Stomach (tissue), 9 donors: Measurements from ENCODE around the gene GRAMD1A. TPM values are rescaled to one million over a fixed set of nuclear protein-coding genes. Genes with fewer than 3 reads are reported as not detected.

ENCODE experiments used
- DNase-seq, 2 donors: peaks; one replicate each; pipeline versions ENCODE4 v3.0.0 to v3.0.0-alpha.2; 2013 to 2019
- H3K27ac ChIP-seq, 5 donors: fragments of 200-600 bp in 4 of 5; sonication (generic) in 4 of 5; one replicate each; pipeline ENCODE4 v1.5.1; 2013 to 2019; ENCODE audit warnings: mild to moderate bottlenecking in 1 of 5, moderate library complexity in 1 of 5
- H3K27me3 ChIP-seq, 3 donors: fragments of 200-600 bp; sonication (generic); one replicate each; pipeline ENCODE4 v1.5.1; 2017 to 2019; ENCODE audit warnings: mixed run types in 1 of 3
- H3K36me3 ChIP-seq, 4 donors: fragments of 200-600 bp; sonication (generic); 1 replicate in 3 of 4; 2 replicates in 1 of 4; pipeline ENCODE4 v1.5.1; 2016 to 2019
- H3K4me1 ChIP-seq, 4 donors: fragments of 200-600 bp; sonication (generic); one replicate each; pipeline ENCODE4 v1.5.1; 2016 to 2019
- H3K4me3 ChIP-seq, 4 donors: fragments of 200-600 bp; sonication (generic) in 3 of 4; one replicate each; pipeline ENCODE4 v1.5.1; 2016 to 2019; ENCODE audit warnings: mild to moderate bottlenecking in 1 of 4
- H3K9me3 ChIP-seq, 4 donors: fragments of 200-600 bp; sonication (generic); one replicate each; pipeline ENCODE4 v1.5.1; 2016 to 2019
- EP300 ChIP-seq: sonication (generic); formaldehyde crosslinking; IDR thresholded peaks from one replicate; pipeline ENCODE4 v1.6.1; 2017; ENCODE audit warnings: antibody characterized with exemption
- POLR2A ChIP-seq, 4 donors: fragments of 450-650 bp; IDR thresholded peaks; one replicate each; pipeline ENCODE4 v1.6.1; 2016; ENCODE audit warnings: antibody characterized with exemption in 4 of 4, control low read depth in 2 of 4, mild to moderate bottlenecking in 1 of 4, moderate library complexity in 1 of 4
- POLR2AphosphoS5 ChIP-seq, 3 donors: sonication (generic); formaldehyde crosslinking; IDR thresholded peaks; one replicate each; pipeline ENCODE4 v1.6.1; 2016; ENCODE audit warnings: antibody characterized with exemption in 3 of 3
- WGBS, 5 donors: extraction: QIAGEN DNeasy Blood & Tissue Kit in 3 of 5; methylation state at CpG; one replicate each; pipeline versions ENCODE4 v1.1.5 to v1.1.7; 2013 to 2018; 5-methylcytosine and 5-hydroxymethylcytosine counted together
- intact Hi-C: fragments of 100-400 bp; cut with DNase I; formaldehyde crosslinking; loops from one replicate; pipeline ENCODE4 v1.15.1; 2023; ENCODE audit warnings: low total_unique reads
- polyA plus RNA-seq, 3 donors: library from polyadenylated mRNA; stranded (reverse); fragments of 200-250 nt; gene quantifications; one replicate each; pipeline ENCODE4 v1.2.3, GENCODE V29; 2013
- total RNA-seq, 5 donors: library from RNA; depleted of rRNA; stranded (reverse); fragments of >200 nt; gene quantifications; one replicate each; pipeline versions ENCODE4 v1.1.0 to v1.2.3, GENCODE V29; 2014 to 2016
- TF ChIP-seq, protein P1 (sequence below), 7 experiments: fragments of 450-650 bp in 4 of 7; fragments of 200-600 bp in 3 of 7; sonication (generic) in 3 of 7; IDR thresholded peaks; one replicate each; pipeline ENCODE4 v1.5.1; 2016 to 2019; ENCODE audit warnings: antibody characterized with exemption in 7 of 7, control low read depth in 2 of 7, mild to moderate bottlenecking in 1 of 7
- donor health status: healthy with polysubstance abuse.
- donor health status: Bipolar disorder and iron deficiency.
- donor health status: healthy.

The GRAMD1A gene
- total and polyA plus RNA-seq, 8 donors: 29.8 to 74.1 (median 45.1) TPM

DNA sequence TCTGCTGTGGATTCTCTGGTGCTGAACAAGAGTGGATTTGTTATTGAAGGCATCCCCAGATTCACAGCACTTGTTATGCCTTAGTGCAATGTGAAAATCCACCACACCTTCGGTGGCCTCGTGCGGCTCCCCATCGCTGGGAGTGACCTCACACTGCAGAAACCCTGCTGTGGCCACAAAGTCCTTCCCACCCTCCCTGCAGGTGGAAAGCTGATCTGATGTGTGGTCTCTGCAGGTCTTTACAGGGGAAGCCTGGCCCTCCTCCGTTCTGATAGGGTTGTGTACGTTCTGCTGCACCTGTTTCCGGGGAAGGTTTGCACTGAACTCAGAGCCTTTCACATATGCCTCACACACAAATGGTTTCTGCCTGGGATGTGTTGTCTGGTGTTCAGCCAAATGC is 41.1 kb upstream of the GRAMD1A start:
- no peak for DNase-seq
- Histone ChIP-seq H3K27me3 (no peaks in the 10 kb centered on the region), H3K4me1 (peaks cover 19 to 26% (median 23%) of the 10 kb centered on the region in 4 donors), H3K36me3 (peaks cover 35 to 69% (median 59%) of the 10 kb centered on the region in 4 donors), H3K4me3 (no peak overlapping the region), H3K27ac (no peak overlapping the region), H3K9me3 (peaks cover 40 to 83% (median 69%) of the 10 kb centered on the region in 4 donors)
- intact Hi-C loops: no loop called here
- 84 to 91% (median 90%) methylated on average over 7 of the region's 7 CpGs for WGBS, 5 donors
- TF ChIP-seq, protein P1, sequence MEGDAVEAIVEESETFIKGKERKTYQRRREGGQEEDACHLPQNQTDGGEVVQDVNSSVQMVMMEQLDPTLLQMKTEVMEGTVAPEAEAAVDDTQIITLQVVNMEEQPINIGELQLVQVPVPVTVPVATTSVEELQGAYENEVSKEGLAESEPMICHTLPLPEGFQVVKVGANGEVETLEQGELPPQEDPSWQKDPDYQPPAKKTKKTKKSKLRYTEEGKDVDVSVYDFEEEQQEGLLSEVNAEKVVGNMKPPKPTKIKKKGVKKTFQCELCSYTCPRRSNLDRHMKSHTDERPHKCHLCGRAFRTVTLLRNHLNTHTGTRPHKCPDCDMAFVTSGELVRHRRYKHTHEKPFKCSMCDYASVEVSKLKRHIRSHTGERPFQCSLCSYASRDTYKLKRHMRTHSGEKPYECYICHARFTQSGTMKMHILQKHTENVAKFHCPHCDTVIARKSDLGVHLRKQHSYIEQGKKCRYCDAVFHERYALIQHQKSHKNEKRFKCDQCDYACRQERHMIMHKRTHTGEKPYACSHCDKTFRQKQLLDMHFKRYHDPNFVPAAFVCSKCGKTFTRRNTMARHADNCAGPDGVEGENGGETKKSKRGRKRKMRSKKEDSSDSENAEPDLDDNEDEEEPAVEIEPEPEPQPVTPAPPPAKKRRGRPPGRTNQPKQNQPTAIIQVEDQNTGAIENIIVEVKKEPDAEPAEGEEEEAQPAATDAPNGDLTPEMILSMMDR (IDR thresholded peaks at IDR 0.05): no peak
- no peak for TF ChIP-seq POLR2AphosphoS5 (IDR thresholded peaks at IDR 0.05)
- TF ChIP-seq EP300: no peak

DNA sequence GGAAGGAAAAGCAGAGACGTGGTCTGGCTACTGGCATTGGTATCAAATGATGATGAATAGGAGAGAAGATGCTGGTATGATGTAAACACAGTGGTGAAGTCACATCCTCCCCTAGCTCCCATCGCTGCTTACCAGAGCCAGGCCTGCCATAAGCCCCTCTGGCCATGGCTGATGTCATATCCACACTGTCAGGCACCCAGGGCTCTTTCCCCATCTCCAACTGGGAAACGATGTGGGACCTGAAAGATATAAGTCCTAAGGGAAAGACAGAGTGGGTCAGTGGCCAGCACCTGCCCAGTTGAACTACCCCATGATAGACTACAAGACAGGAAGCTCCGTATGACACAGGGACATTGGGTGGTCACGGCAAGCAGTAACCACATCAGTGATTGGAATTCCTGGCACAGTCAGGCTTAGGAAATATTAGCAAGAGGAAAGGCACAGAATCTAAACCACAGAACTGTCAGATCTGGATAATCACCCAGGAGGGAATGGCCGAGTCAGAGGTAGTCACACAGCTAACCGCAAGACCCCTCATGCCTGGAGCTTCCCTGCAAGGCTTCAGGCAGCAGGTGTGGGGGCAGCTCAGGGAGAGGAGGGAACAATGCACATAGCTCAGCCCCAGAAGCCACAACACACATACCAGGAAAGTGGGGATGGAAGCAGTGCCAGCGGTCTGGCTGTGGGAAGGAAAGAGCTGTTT is 39.9 kb upstream of the GRAMD1A start:
- H3K4me3 ChIP-seq: no peak overlapping the region
- no peak for DNase-seq
- intact Hi-C loops: no loop called here
- H3K36me3 ChIP-seq: peaks cover 35 to 60% (median 59%) of the 10 kb centered on the region in 4 donors
- H3K9me3 ChIP-seq: peaks cover 40 to 71% (median 61%) of the 10 kb centered on the region in 4 donors
- H3K4me1 ChIP-seq: peaks cover 19 to 33% (median 27%) of the 10 kb centered on the region in 4 donors
- TF ChIP-seq, protein P1 (IDR thresholded peaks at IDR 0.05): no peak
- TF ChIP-seq EP300 (no peak), POLR2AphosphoS5 (IDR thresholded peaks at IDR 0.05) (no peak), POLR2A (IDR thresholded peaks at IDR 0.05) (no peak)
- H3K27ac ChIP-seq: no peak overlapping the region
- H3K27me3 ChIP-seq: no peaks in the 10 kb centered on the region
- WGBS, 5 donors: 97 to 99% (median 98%) methylated on average over 8 of the region's 8 CpGs

DNA sequence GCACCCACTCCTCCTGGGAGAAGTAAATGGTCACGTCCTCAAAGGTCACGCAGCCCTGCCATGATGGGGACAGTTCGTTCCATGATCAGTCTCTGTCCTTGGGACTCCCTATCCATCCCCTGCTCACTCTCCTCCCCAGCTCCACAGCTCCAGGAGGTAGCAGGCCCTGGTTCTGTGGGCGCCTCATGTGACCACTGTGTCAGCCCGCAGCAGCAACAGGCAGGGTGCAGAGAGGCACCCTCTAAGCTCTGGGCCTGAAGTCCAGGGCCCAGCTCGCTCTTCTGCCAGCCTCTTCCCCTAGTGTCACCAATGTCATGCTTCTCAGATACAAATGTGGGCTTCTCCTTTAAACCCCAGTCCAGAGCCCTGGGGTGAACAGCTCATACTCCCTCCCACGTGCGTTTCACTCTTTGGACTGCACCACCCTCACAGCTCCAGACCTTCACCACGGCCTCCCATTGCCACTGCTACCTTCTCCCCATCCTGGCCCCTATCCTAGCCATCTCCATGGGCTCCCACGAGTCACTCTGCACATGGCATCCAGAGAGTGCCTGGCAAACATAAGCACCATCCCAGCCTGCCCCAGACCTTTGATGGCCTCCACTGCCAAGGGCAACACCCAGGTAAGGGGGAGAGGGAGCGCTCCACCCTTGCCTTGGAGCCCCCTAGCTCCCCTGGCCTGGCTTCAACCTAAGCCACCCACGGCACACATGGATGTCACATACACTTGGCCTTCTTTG is 39.0 kb upstream of the GRAMD1A start:
- Histone ChIP-seq H3K9me3 (peaks cover 40 to 63% (median 53%) of the 10 kb centered on the region in 4 donors), H3K27me3 (no peaks in the 10 kb centered on the region), H3K4me3 (no peak overlapping the region), H3K4me1 (peaks cover 19 to 33% (median 27%) of the 10 kb centered on the region in 4 donors), H3K27ac (peak overlapping the region in 2 of 5 donors; percentile 54 to 80), H3K36me3 (peaks cover 35 to 53% (median 51%) of the 10 kb centered on the region in 4 donors)
- no peak for DNase-seq
- 95 to 98% (median 97%) methylated on average over 11 to 12 of the region's 12 CpGs for WGBS, 5 donors
- TF ChIP-seq POLR2A (IDR thresholded peaks at IDR 0.05) (no peak), EP300 (no peak), POLR2AphosphoS5 (IDR thresholded peaks at IDR 0.05) (no peak)
- TF ChIP-seq, protein P1 (IDR thresholded peaks at IDR 0.05): no peak
- intact Hi-C loops: no loop called here

DNA sequence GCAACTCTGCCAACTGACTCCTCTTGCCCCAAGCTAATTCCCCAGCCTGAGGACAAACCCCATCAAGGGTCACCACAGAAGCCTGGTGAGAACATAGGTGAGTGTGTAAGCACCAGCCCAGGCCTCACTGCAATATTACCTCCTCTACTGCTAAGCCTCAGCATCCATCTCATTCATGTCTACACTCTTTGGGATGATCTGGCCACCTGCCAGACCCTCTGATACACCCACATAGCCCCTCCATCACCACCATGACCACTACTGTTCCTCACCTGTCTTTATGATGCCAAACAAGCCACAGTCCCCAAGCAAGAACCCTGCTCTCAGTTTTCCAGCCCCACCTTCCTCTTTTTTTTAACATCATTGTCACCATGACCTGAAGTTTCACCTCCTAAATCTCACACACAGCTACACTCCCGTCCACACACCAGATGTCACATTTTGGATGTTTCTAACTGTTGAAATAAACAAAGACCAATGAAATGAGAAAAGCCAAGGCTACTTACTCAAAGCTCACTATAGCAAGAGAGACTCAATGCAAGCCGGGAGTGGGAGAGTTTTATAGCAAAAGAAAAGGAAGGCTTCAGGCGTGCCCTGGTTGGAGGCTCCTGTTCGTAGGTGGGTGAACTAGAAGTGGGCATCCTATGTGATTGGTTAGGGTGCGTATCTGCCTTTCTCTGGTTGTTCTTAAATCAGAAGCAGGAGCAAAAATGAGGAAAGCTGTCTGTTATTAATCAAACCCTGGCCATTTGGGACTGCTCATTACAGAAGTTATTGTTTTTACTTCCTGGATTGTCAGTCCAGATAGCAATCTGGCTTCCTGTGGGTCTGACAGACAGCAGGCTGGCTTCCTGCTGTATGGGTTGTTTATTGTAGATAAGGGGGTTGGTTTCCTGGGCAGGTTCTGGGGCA is 38.1 kb upstream of the GRAMD1A start:
- Histone ChIP-seq H3K4me3 (peak overlapping the region in 3 of 4 donors; percentile 70 to 99 (median 87)), H3K27me3 (no peaks in the 10 kb centered on the region), H3K4me1 (peaks cover 19 to 33% (median 27%) of the 10 kb centered on the region in 4 donors), H3K9me3 (peaks cover 38 to 53% (median 44%) of the 10 kb centered on the region in 4 donors), H3K27ac (peak overlapping the region; percentile 16 to 81 (median 54)), H3K36me3 (peaks cover 35 to 43% (median 42%) of the 10 kb centered on the region in 4 donors)
- intact Hi-C loops: no loop called here
- TF ChIP-seq, protein P1 (IDR thresholded peaks at IDR 0.05): no peak
- peak in 2 of 3 donors; percentile 51 to 56 for TF ChIP-seq POLR2AphosphoS5 (IDR thresholded peaks at IDR 0.05)
- no peak for TF ChIP-seq POLR2A (IDR thresholded peaks at IDR 0.05)
- WGBS, 5 donors: 68 to 76% (median 74%) methylated on average over 5 of the region's 5 CpGs
- peak in 1 of 2 donors; percentile 67 for DNase-seq
